H1 (cell line): ENCODE data around the gene PRMT1.

Source experiments
- BRCA1 ChIP-seq: IDR thresholded peaks from 2 replicates; pipeline ENCODE4 v1.6.1; 2012; ENCODE audit warnings: low read depth, low read length, improper control_type of control experiment
- CBX5 ChIP-seq: fragments of 300-800, 300-1000 bp; sonication (generic); IDR thresholded peaks from 2 replicates; pipeline ENCODE4 v1.7.1; 2016; ENCODE audit warnings: antibody characterized with exemption, low read length, low read depth
- CHD1 ChIP-seq: IDR thresholded peaks from 2 replicates; pipeline ENCODE4 v1.6.1; 2012; ENCODE audit warnings: low read depth, low read length, improper control_type of control experiment
- CTCF ChIP-seq, 3 experiments: IDR thresholded peaks; 1 replicate in 2 of 3; 2 replicates in 1 of 3; pipeline versions ENCODE4 v1.5.1 to v1.6.1; 2011; ENCODE audit warnings: low read length in 3 of 3, mild to moderate bottlenecking in 3 of 3, inconsistent platforms in 2 of 3, low read depth in 1 of 3, moderate library complexity in 1 of 3; ENCODE audit not compliant: insufficient read depth in 1 of 3; ENCODE audit errors: control extremely low read depth in 1 of 3
- EZH2 ChIP-seq: fragments of 200-600 bp; sonication (generic); IDR thresholded peaks from 2 replicates; pipeline ENCODE4 v1.7.1; 2012; ENCODE audit warnings: low read depth, mild to moderate bottlenecking, moderate library complexity, low read length, inconsistent platforms; ENCODE audit not compliant: severe bottlenecking
- GABPA ChIP-seq: IDR thresholded peaks from 2 replicates; pipeline ENCODE4 v1.6.1; 2011; ENCODE audit warnings: mild to moderate bottlenecking, low read length, moderate library complexity, borderline replicate concordance; ENCODE audit not compliant: insufficient read depth
- KDM1A ChIP-seq: fragments of 200-600, 300-600 bp; sonication (generic); IDR thresholded peaks from 2 replicates; pipeline ENCODE4 v1.7.1; 2016; ENCODE audit warnings: mild to moderate bottlenecking, low read length, borderline replicate concordance
- MAFK ChIP-seq: IDR thresholded peaks from 2 replicates; pipeline ENCODE4 v1.6.1; 2012; ENCODE audit warnings: low read depth, mild to moderate bottlenecking, improper control_type of control experiment, low read length
- MAX ChIP-seq: IDR thresholded peaks from 2 replicates; pipeline ENCODE4 v1.6.1; 2012; ENCODE audit warnings: inconsistent platforms
- NRF1 ChIP-seq: IDR thresholded peaks from 2 replicates; pipeline ENCODE4 v1.6.1; 2011; ENCODE audit warnings: mild to moderate bottlenecking, low read depth, low read length, improper control_type of control experiment
- POLR2A ChIP-seq, 2 experiments: IDR thresholded peaks; 1 replicate in 1 of 2; 2 replicates in 1 of 2; pipeline ENCODE4 v1.6.1; 2011; ENCODE audit warnings: low read depth in 2 of 2, low read length in 2 of 2, mild to moderate bottlenecking in 2 of 2; ENCODE audit errors: control extremely low read depth in 1 of 2
- POLR2AphosphoS5 ChIP-seq: IDR thresholded peaks from 2 replicates; pipeline ENCODE4 v1.6.1; 2011; ENCODE audit warnings: low read depth, low read length
- SP2 ChIP-seq: IDR thresholded peaks from 2 replicates; pipeline ENCODE4 v1.6.1; 2012; ENCODE audit warnings: mild to moderate bottlenecking, low read length, inconsistent platforms
- ZNF274 ChIP-seq: IDR thresholded peaks from 2 replicates; pipeline ENCODE4 v1.7.0; 2012; ENCODE audit warnings: low read length, borderline replicate concordance; ENCODE audit errors: extremely low read depth

DNA sequence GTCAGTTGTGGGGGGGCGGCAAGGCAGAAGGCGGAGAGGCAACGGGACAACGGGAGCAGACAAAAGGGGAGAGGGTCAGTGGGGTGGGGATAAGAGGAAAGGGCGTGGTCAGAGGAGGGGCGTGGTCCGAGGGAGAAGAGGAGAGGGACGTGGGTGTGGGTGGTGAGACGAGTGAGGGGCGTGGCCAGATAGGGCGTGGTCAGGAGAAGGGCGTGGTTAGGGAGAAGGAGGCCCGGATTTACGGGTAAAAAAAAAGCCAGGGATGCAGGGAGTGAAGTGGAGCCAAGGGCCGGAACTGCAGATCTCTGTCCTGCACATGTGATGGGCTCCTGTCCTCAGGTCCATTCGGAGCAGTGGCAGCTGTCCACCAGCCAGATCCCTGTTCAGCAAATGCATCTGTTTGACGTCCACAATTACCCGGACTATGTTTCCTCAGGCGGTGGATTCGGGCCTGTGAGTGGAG, 35.4 kb downstream of the PRMT1 start:
- TF ChIP-seq NRF1, result no peak
- TF ChIP-seq CTCF (IDR thresholded peaks at IDR 0.05; ENCODE audit: control extremely low read depth in 1 of 3, insufficient read depth in 1 of 3, low read depth in 1 of 3, low read length in 3 of 3), result no peak
- no peak for TF ChIP-seq MAX
- TF ChIP-seq POLR2AphosphoS5, result no peak
- TF ChIP-seq EZH2, result no peak
- no peak for TF ChIP-seq CBX5
- no peak for TF ChIP-seq SP2
- TF ChIP-seq BRCA1, result no peak
- TF ChIP-seq POLR2A (IDR thresholded peaks at IDR 0.05; ENCODE audit: control extremely low read depth in 1 of 2, low read depth in 2 of 2, low read length in 2 of 2), result no peak
- no peak for TF ChIP-seq ZNF274
- TF ChIP-seq MAFK, result no peak
- TF ChIP-seq KDM1A, result no peak
- TF ChIP-seq CHD1, result no peak
- TF ChIP-seq GABPA, result no peak
